Activated CD8-positive, alpha-beta memory T cell treated with anti-CD3 and anti-CD28 coated beads, Interleukin-2, amount 50 U/mL, for 4 hours (primary cell): ENCODE data around the gene CBFA2T3.

ENCODE experiments used
- DNase-seq: peaks from one replicate; pipeline ENCODE4 v3.0.0-alpha.2; 2020

Gene CBFA2T3

GRCh38 chr16:88974916-88975215, 2.1 kb downstream of the CBFA2T3 start:
- no peak for DNase-seq

- DNase-seq, result no peak
Observed at GRCh38 chr16:88974080-88974915, 2.7 kb downstream of the CBFA2T3 start.

DNA sequence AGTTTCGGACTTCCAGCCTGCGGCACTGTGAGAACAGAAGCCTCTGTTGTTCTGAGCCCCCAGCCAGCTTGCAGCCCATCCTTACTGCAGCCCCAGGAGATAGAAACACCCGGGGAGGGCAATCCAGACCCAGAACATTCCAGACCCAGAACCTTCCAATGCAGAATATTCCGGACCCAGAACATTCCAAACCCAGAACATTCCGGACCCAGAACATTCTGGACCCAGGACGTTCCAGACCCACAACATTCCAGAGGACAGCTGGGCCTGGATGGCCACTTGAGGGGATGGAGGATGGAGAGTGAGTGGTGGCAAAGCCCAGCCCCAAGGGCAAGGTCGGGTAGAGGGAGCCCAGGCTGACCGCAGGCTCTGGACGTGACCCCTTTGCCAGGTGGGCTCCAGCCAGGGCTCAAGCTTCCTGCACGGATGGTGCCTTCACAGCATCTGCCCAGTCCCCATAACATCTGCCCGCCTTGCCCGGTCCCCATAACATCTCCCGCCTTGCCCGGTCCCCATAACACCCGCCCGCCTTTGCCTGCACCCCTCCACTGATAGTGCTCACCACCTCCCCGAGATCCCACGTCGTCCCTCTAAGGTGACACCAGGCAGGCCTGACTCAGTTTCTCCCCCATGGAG, 3.5 kb downstream of the CBFA2T3 start:
- no peak for DNase-seq

- DNase-seq, result no peak
Observed at GRCh38 chr16:88973007-88973410, 4.0 kb downstream of the CBFA2T3 start.

GRCh38 chr16:88972349-88972748, 4.7 kb downstream of the CBFA2T3 start:
- no peak for DNase-seq

GRCh38 chr16:88971371-88972097, 5.5 kb downstream of the CBFA2T3 start:
- no peak for DNase-seq

DNA sequence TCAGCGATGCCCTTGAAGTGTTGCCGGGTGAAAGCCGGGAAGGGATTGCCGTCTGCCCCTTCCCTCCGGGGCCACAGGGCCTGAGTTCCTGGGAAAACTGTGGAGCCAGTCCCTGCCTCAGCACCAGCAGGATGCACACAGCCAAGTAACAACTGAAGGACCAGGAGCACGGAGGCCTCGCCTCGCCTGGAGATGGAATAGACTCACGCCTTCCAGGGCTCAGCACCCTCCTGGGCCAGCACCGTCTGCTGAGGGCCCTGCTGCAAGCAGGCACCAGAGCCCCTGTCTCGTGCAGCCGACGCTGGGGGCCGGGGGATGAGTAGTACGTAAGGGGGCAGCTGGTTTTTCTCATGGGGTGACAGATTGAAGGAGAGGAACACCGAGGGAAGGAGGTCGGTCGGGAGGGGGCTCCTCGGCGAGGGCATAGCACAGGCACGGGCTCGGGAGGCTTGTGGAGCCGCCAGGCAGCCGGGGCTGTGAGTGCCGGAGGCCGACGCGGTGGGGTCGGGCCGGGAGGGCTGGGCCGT, 6.4 kb downstream of the CBFA2T3 start:
- no peak for DNase-seq

GRCh38 chr16:88970050-88970449, 7.0 kb downstream of the CBFA2T3 start:
- DNase-seq, result no peak

GRCh38 chr16:88969361-88969831, 7.6 kb downstream of the CBFA2T3 start:
- no peak for DNase-seq

DNA sequence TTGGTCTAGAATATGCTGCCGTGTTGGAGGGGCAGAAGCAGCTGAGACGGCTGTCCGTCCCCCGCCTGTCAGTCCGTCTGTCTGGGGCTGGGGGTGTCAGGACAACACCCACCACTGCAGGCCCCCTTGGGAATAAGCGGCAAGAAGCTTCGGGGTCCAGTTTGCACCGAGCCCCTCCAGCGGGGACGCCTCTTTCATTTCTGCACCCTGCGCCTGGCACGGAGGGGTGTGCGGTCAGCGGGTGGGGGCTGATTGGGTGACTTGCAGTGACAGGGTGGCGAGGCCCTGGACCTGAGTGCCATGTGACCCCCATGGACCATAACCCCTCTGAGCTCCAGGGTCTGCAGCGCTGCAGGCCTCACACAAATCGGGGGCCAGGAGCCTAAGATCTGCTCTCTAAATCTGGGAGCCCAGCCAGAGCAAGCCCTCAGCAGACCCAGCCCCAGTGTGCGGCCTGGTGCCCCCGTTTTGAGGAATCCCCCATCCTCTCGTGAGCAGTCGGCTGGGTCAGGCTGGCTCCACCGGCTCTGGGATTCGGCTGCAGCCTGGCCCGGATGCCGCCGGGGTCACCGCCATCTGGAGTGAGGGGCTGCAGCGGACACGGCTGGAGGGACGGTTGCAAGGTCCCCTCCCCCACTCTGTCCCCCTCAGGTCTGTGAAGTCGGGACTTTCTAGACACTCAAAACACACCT, 8.3 kb downstream of the CBFA2T3 start:
- DNase-seq, result no peak

DNA sequence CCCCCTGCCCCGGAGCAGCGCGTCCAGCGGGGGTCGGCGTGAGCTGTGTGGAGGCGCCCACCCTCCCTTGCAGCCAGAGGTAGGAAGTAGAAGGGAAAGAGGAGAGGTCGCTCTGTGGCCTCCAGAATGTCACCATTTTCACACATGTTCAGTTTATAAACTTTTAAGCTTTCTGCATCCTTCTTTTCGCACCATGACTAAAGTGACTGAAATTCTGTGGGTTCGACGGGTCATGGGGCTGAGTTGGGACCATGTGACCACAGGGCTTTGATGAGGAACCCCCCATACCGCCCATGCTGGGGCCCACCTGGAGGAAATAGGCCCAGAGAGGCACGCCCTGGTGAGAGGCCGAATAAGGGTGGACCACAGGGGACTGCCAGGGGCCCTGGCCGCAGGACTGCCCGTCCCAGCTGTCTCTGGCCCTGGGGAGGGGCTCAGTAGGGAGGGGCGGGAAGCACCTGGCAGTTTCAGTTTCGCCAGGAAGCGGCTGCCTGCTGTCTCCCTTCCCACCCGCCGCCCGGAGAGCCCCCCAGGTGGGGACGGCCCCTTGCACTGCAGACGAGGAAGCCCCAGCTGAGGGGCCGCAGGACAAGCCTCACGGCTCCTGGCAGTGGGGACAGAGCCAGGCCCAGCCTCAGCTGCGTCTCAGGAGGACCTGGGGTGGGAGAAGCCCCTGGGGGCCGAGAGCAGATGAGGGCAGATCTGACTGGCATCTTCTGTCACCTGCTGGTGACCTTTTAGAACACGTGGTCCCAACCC, 9.0 kb downstream of the CBFA2T3 start:
- no peak for DNase-seq

GRCh38 chr16:88966986-88967829, 9.8 kb downstream of the CBFA2T3 start:
- DNase-seq, result no peak

- DNase-seq, result no peak
Observed at GRCh38 chr16:88965826-88966480, 11.1 kb downstream of the CBFA2T3 start.

- no peak for DNase-seq
Observed at GRCh38 chr16:88965411-88965810, 11.6 kb downstream of the CBFA2T3 start.

- no peak for DNase-seq
Observed at GRCh38 chr16:88964636-88965035, 12.4 kb downstream of the CBFA2T3 start.

DNA sequence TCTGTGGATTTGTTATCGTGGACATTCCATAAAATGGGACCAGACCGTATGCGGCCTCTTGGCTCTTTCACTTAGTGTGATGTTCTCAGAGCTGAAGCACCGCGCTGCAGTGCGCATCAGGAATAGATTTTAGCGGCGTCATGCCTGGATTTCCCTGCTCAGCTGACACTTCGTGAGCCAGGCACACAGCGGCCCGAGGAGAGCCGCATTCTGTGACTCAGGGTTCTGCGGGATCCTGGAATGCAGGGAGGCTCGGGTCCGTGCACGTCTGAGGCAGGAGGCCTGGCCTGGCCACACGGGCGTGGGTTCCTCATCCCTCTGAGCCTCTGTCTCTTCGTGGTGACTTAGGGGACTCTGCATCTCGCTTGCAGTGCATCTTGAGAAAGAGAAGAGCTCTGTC, 13.4 kb downstream of the CBFA2T3 start:
- DNase-seq, result no peak

- no peak for DNase-seq
Observed at GRCh38 chr16:88962478-88963152, 14.4 kb downstream of the CBFA2T3 start.

GRCh38 chr16:88961011-88961410, 16.0 kb downstream of the CBFA2T3 start:
- no peak for DNase-seq

DNA sequence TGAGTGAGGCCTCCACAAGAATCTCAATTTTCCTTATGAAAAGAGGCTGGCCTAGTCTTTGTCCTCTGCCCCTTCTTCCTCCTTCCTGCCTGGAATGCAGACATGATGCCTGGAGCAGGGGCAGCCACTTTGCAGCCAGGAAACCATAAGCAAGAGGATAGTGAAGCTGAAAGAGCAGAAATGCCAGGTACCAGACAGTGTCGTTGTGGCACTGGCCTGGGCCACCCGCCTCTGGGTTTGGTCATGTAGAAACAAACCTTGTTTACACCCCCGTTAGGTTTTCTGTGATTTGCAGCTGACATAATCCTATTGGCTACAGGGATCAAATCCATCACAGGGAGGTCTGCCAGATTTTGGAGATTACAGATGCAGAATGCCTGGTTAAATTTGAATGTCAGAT, 16.5 kb downstream of the CBFA2T3 start:
- no peak for DNase-seq

GRCh38 chr16:88959022-88959421, 18.0 kb downstream of the CBFA2T3 start:
- no peak for DNase-seq
